ENCODE data around the gene PLEKHA8. TPM values are rescaled to one million over a fixed set of nuclear protein-coding genes. Genes with fewer than 3 reads are reported as not detected.

PLEKHA8 gene
- total RNA-seq, 1 donor from 2014 or later, result 8.8 TPM

DNA sequence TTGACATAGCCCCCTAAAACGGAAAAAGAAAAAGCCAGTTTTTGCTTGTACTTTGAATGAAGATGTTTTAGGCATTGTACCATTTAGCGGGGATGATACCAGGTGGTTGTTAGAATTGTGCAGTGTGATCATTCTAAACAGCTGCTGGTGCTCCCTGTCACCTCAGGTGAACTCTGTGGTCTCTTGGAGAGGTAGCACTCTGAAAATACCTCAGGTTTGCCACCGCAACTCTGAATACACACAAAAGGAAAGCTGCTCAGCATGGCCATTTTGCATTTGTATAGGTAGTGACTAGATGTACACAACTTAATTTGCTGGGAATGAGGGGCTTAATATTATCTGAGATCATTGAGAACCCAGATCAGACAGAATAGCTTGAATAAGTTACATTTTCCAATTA, 52.6 kb downstream of the PLEKHA8 start:
- H3K9me3 ChIP-seq, result no peaks in the 10 kb centered on the region
- peaks cover 17% of the 10 kb centered on the region for H3K36me3 ChIP-seq
- TF ChIP-seq, protein P1, sequence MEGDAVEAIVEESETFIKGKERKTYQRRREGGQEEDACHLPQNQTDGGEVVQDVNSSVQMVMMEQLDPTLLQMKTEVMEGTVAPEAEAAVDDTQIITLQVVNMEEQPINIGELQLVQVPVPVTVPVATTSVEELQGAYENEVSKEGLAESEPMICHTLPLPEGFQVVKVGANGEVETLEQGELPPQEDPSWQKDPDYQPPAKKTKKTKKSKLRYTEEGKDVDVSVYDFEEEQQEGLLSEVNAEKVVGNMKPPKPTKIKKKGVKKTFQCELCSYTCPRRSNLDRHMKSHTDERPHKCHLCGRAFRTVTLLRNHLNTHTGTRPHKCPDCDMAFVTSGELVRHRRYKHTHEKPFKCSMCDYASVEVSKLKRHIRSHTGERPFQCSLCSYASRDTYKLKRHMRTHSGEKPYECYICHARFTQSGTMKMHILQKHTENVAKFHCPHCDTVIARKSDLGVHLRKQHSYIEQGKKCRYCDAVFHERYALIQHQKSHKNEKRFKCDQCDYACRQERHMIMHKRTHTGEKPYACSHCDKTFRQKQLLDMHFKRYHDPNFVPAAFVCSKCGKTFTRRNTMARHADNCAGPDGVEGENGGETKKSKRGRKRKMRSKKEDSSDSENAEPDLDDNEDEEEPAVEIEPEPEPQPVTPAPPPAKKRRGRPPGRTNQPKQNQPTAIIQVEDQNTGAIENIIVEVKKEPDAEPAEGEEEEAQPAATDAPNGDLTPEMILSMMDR (IDR thresholded peaks at IDR 0.05), result no peak
- no peaks in the 10 kb centered on the region for H3K27me3 ChIP-seq (ENCODE audit: low read depth)
- no peak overlapping the region for H3K27ac ChIP-seq
- intact Hi-C loops (cut with DNase I), result no loop called here
- DNase-seq, result no peak
- H3K4me3 ChIP-seq, result no peak overlapping the region
- ATAC-seq, result no peak
- H3K4me1 ChIP-seq, result no peaks in the 10 kb centered on the region

DNA sequence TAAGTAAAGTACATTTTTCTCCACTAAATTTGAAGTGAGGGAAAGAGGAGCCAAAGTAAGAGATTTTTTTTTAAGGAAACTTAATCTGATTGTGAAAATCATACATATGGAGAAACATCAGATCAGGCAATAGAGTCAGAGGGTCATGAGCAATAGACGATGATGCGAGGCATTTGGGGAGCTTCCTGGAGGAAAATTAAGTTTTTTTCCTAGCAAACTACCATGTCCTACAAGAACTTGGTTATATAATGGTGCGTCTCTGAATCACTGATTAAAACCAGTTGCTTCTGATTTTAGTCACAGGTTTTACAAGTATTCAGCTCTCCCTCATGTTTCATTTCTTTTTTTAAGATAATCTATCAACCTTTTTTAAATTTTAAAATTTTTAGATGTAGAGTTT, 54.5 kb downstream of the PLEKHA8 start:
- no peak overlapping the region for H3K4me3 ChIP-seq
- no peak overlapping the region for H3K27ac ChIP-seq
- no peaks in the 10 kb centered on the region for H3K4me1 ChIP-seq
- no peak for DNase-seq
- peaks cover 17% of the 10 kb centered on the region for H3K36me3 ChIP-seq
- intact Hi-C loops (cut with DNase I), result no loop called here
- no peak for ATAC-seq
- no peaks in the 10 kb centered on the region for H3K9me3 ChIP-seq
- TF ChIP-seq, protein P1 (IDR thresholded peaks at IDR 0.05), result no peak
- no peaks in the 10 kb centered on the region for H3K27me3 ChIP-seq (ENCODE audit: low read depth)

DNA sequence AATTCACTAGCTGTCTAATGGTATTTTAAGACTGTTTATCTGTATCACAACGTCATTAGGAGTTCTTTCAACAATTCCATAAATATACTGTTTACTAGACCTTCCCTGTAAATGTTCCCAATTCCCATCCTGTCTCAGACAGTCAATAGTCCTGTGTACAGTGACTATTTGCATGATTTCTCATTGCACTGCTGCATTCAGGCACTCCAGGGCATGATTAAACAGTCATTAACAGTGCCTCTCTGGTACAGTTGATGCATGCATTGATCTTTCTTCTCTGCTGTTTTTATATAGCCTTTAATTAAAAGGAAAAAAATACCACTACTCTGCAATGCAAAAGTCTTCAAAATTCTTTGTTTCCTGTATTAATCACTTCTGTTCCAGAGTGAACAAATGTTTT, 55.1 kb downstream of the PLEKHA8 start:
- no peak overlapping the region for H3K27ac ChIP-seq
- TF ChIP-seq, protein P1 (IDR thresholded peaks at IDR 0.05), result no peak
- intact Hi-C loops (cut with DNase I), result no loop called here
- peaks cover 17% of the 10 kb centered on the region for H3K36me3 ChIP-seq
- DNase-seq (no peak), ATAC-seq (no peak)
- H3K9me3 ChIP-seq, result no peaks in the 10 kb centered on the region
- H3K4me1 ChIP-seq, result no peaks in the 10 kb centered on the region
- no peaks in the 10 kb centered on the region for H3K27me3 ChIP-seq (ENCODE audit: low read depth)
- no peak overlapping the region for H3K4me3 ChIP-seq

DNA sequence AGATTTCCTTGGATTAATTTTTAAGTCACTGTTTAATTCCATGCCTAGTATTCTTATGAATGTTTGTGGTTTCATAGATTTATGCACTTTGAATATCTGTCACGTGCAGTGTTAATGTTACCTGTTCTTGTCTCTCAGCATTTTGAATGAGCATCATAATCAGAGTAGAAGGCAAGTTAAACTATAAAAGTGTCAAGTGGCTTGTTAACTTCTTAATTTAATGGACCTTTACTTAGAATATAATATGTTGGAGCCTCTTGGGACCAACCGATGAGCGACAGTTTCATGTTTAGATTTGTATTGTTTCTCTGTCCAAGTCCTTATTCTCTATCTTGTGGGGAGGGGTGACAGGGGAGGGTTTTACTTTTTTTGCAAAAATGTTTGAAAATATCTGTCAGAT, 56.0 kb downstream of the PLEKHA8 start:
- ATAC-seq (no peak), DNase-seq (no peak)
- no peak overlapping the region for H3K4me3 ChIP-seq
- H3K27me3 ChIP-seq (ENCODE audit: low read depth), result no peaks in the 10 kb centered on the region
- H3K9me3 ChIP-seq, result no peaks in the 10 kb centered on the region
- peaks cover 9% of the 10 kb centered on the region for H3K36me3 ChIP-seq
- TF ChIP-seq, protein P1 (IDR thresholded peaks at IDR 0.05), result no peak
- H3K27ac ChIP-seq, result no peak overlapping the region
- intact Hi-C loops (cut with DNase I), result no loop called here
- H3K4me1 ChIP-seq, result no peaks in the 10 kb centered on the region

DNA sequence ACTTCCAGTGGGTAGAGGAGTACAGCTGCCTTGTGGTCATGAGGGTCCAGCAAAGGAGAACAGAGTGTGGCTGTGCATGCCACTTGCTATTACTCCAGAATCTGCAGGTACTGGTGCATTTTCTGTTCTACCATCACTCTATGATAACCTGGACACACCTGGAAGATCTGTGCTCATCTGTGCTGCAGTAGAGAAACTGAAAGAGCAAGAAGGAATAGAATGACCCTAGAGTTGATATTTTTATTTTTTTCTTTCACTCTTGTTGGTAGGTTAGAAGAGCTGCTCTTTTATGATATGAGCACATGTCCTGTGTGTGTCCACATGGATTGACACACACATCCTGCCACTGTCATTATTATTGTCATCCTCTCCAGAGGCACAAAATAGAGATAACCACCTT, 58.3 kb downstream of the PLEKHA8 start:
- H3K27ac ChIP-seq, result no peak overlapping the region
- no peak overlapping the region for H3K4me3 ChIP-seq
- H3K27me3 ChIP-seq (ENCODE audit: low read depth), result no peaks in the 10 kb centered on the region
- TF ChIP-seq, protein P1 (IDR thresholded peaks at IDR 0.05), result no peak
- no peak for ATAC-seq
- intact Hi-C loops (cut with DNase I), result no loop called here
- no peaks in the 10 kb centered on the region for H3K9me3 ChIP-seq
- DNase-seq, result no peak
- H3K4me1 ChIP-seq, result no peaks in the 10 kb centered on the region
- H3K36me3 ChIP-seq, result no peaks in the 10 kb centered on the region

DNA sequence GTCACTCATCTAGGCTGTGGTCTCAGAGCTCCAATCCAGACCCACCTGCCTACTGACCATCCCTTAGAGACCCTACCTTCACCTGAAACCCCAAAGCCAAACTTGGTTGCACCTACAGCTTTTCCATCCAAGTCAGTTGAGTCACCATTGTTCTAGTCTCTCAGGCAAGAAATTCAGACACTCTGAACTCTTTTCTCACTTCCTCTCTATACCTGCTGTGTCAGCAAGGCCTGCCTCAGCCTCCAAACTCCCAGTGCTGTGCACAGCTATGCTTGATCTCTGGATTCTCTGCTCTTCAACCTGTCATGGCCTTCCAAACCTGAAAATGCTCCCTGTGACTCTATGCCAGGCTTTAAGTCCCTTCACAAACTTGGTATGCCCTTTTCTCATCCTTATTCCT, 59.2 kb downstream of the PLEKHA8 start:
- no peak overlapping the region for H3K27ac ChIP-seq
- no peaks in the 10 kb centered on the region for H3K36me3 ChIP-seq
- no peaks in the 10 kb centered on the region for H3K27me3 ChIP-seq (ENCODE audit: low read depth)
- intact Hi-C loops (cut with DNase I), result no loop called here
- no peaks in the 10 kb centered on the region for H3K9me3 ChIP-seq
- H3K4me1 ChIP-seq, result no peaks in the 10 kb centered on the region
- TF ChIP-seq, protein P1 (IDR thresholded peaks at IDR 0.05), result no peak
- H3K4me3 ChIP-seq, result no peak overlapping the region
- ATAC-seq, result no peak
- DNase-seq, result no peak

Data from lower lobe of right lung (tissue), 2 donors.